Measurements from ENCODE around the gene INPP5E.

DNA sequence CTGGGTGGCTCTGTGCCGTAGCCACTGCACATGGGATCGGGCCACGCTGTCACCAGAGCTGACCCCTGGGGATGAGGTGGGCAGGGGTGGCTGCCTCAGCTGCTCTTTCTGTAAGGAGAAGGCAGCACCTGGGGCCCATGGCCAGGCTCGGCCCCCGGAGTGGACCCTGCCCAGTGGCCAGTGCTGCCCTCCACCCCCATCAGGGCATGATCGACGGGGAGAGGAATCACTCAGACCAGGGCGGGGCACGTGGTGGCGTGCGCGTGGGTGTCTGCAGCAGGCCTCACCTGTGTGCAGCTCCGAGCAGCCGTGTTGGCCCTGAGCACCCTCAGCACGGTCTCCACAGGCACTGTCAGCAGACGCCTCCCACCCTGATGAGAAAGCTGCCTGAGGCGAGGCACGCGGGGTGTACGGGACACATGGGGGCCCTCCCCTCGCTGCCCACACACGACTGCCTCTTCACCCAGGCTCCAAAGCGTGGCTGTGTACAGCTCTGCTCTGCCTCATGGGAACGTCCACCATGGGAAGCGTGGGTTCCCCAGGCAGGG lies 57.6 kb downstream of the INPP5E start:
- TF ChIP-seq, protein P1, sequence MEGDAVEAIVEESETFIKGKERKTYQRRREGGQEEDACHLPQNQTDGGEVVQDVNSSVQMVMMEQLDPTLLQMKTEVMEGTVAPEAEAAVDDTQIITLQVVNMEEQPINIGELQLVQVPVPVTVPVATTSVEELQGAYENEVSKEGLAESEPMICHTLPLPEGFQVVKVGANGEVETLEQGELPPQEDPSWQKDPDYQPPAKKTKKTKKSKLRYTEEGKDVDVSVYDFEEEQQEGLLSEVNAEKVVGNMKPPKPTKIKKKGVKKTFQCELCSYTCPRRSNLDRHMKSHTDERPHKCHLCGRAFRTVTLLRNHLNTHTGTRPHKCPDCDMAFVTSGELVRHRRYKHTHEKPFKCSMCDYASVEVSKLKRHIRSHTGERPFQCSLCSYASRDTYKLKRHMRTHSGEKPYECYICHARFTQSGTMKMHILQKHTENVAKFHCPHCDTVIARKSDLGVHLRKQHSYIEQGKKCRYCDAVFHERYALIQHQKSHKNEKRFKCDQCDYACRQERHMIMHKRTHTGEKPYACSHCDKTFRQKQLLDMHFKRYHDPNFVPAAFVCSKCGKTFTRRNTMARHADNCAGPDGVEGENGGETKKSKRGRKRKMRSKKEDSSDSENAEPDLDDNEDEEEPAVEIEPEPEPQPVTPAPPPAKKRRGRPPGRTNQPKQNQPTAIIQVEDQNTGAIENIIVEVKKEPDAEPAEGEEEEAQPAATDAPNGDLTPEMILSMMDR (conservative IDR thresholded peaks at IDR 0.05; ENCODE audit: low read depth, low read length) = no peak
- no peak for TF ChIP-seq EZH2 (IDR thresholded peaks at IDR 0.05; ENCODE audit: low read length, unreplicated experiment)

All from PC-3 (cell line).